ENCODE results near the gene MUC5B.

Gene MUC5B

DNA sequence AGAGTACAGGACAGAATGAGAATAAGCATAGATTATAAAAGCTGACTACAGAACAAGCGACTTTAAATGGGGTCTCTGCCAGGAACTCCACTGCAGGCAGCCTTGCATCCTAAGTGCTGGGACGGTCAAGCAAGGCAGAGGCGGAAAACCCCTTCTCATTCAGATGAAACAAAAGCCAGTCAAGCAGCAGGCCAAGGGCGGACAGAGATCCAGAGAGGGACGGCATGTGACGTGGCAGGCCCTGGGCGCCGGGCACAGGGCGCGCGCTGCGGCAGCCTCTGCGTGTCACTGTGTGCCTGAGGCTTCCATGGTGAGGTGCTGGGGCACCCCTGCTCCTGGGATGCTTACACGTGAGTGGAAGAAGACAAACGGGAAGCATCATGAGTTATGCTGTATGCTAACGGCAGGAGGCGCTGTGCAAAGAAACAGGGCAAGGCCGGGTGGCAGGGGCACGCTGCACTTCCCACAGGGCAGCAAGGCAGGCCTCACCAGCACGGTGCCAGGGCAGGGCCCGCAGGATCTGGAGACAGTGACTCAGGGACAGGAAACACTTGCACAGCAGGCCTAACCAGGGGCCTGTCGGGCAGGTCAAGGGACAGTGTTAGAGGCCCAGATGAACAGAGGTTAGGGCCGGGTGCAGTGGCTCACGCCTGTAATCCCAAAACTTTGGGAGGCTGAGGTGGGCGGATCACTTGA is 80.4 kb downstream of the MUC5B start:
- Histone ChIP-seq H3K79me2 (ENCODE audit: insufficient read depth, low read length) (peaks cover 7% of the 10 kb centered on the region), H3K4me1 (ENCODE audit: insufficient read depth, low read length, severe bottlenecking) (peaks cover 16% of the 10 kb centered on the region)

GRCh38 chr11:1303973-1304372 is 81.1 kb downstream of the MUC5B start:
- Histone ChIP-seq H3F3A (ENCODE audit: insufficient read depth, low read length) (no peaks in the 10 kb centered on the region), H3K79me2 (ENCODE audit: insufficient read depth, low read length) (peaks cover 6% of the 10 kb centered on the region), H3K9ac (ENCODE audit: low read length) (no peak overlapping the region), H2AFZ (ENCODE audit: low read length) (no peak overlapping the region), H4K20me1 (ENCODE audit: insufficient read depth, low read length) (no peaks in the 10 kb centered on the region), H3K36me3 (ENCODE audit: insufficient read depth, low read length) (0 out of 2 replicates have a peak, but pooled peaks cover 4% of the 10 kb centered on the region), H3K27me3 (ENCODE audit: insufficient read depth, low read length) (no peaks in the 10 kb centered on the region), H3K27ac (ENCODE audit: low read depth, low read length, poor library complexity, severe bottlenecking) (no peak overlapping the region), H3K9me2 (ENCODE audit: low read depth, low read length) (no peaks in the 10 kb centered on the region), H3K4me3 (ENCODE audit: low read depth, low read length, poor library complexity, severe bottlenecking) (no peak overlapping the region), H3K4me1 (ENCODE audit: insufficient read depth, low read length, severe bottlenecking) (peaks cover 23% of the 10 kb centered on the region), H3K4me2 (ENCODE audit: low read length) (no peak overlapping the region), H3K9me3 (ENCODE audit: low read length) (no peaks in the 10 kb centered on the region)
- TF ChIP-seq EZH2 (IDR thresholded peaks at IDR 0.05; ENCODE audit: borderline replicate concordance, low read length) (no peak), CTCF (IDR thresholded peaks at IDR 0.05; ENCODE audit: low read length) (no peak)

More for the DNA sequence above, 80.4 kb downstream of the MUC5B start:
- Histone ChIP-seq H3K9ac (ENCODE audit: low read length) (no peak overlapping the region), H3K27ac (ENCODE audit: low read depth, low read length, poor library complexity, severe bottlenecking) (no peak overlapping the region), H3K9me3 (ENCODE audit: low read length) (no peaks in the 10 kb centered on the region), H3K4me2 (ENCODE audit: low read length) (no peak overlapping the region), H3K36me3 (ENCODE audit: insufficient read depth, low read length) (peaks cover 7% of the 10 kb centered on the region; the same call in 1 of the 2 replicates), H4K20me1 (ENCODE audit: insufficient read depth, low read length) (no peaks in the 10 kb centered on the region), H2AFZ (ENCODE audit: low read length) (no peak overlapping the region), H3K9me2 (ENCODE audit: low read depth, low read length) (no peaks in the 10 kb centered on the region), H3F3A (ENCODE audit: insufficient read depth, low read length) (no peaks in the 10 kb centered on the region), H3K27me3 (ENCODE audit: insufficient read depth, low read length) (no peaks in the 10 kb centered on the region), H3K4me3 (ENCODE audit: low read depth, low read length, poor library complexity, severe bottlenecking) (no peak overlapping the region)
- TF ChIP-seq EZH2 (IDR thresholded peaks at IDR 0.05; ENCODE audit: borderline replicate concordance, low read length), result no peak
- TF ChIP-seq CTCF (IDR thresholded peaks at IDR 0.05; ENCODE audit: low read length), result peak; percentile 66; the same call in 1 of the 2 replicates

GRCh38 chr11:1304380-1304779 is 81.5 kb downstream of the MUC5B start:
- Histone ChIP-seq H4K20me1 (ENCODE audit: insufficient read depth, low read length) (no peaks in the 10 kb centered on the region), H3K9me3 (ENCODE audit: low read length) (no peaks in the 10 kb centered on the region)

More at GRCh38 chr11:1304380-1304779, 81.5 kb downstream of the MUC5B start:
- H3K9ac ChIP-seq (ENCODE audit: low read length), result no peak overlapping the region
- peaks cover 2% of the 10 kb centered on the region for H3K79me2 ChIP-seq (ENCODE audit: insufficient read depth, low read length)
- no peaks in the 10 kb centered on the region for H3K27me3 ChIP-seq (ENCODE audit: insufficient read depth, low read length)
- peaks cover 23% of the 10 kb centered on the region for H3K4me1 ChIP-seq (ENCODE audit: insufficient read depth, low read length, severe bottlenecking)
- H3K4me2 ChIP-seq (ENCODE audit: low read length), result no peak overlapping the region
- no peaks in the 10 kb centered on the region for H3F3A ChIP-seq (ENCODE audit: insufficient read depth, low read length)
- no peak overlapping the region for H2AFZ ChIP-seq (ENCODE audit: low read length)
- H3K36me3 ChIP-seq (ENCODE audit: insufficient read depth, low read length), result 0 out of 2 replicates have a peak, but pooled peaks cover 4% of the 10 kb centered on the region
- H3K4me3 ChIP-seq (ENCODE audit: low read depth, low read length, poor library complexity, severe bottlenecking), result no peak overlapping the region
- TF ChIP-seq EZH2 (IDR thresholded peaks at IDR 0.05; ENCODE audit: borderline replicate concordance, low read length), result no peak
- TF ChIP-seq CTCF (IDR thresholded peaks at IDR 0.05; ENCODE audit: low read length), result no peak
- H3K9me2 ChIP-seq (ENCODE audit: low read depth, low read length), result no peaks in the 10 kb centered on the region
- no peak overlapping the region for H3K27ac ChIP-seq (ENCODE audit: low read depth, low read length, poor library complexity, severe bottlenecking)

Measured in OCI-LY1 (cell line).